HepG2 (cell line): Measurements from ENCODE around the gene SYT13. TPM values are rescaled to one million over a fixed set of nuclear protein-coding genes. Genes with fewer than 3 reads are reported as not detected.

ENCODE experiments used
- ATAC-seq: fragments of 200-7000 bp; cut with Tn5 transposase; 3 replicates; pipeline ENCODE4 v1.9.1; 2020; ENCODE audit warnings: mild to moderate bottlenecking, moderate library complexity
- BruUV-seq: library from RNA; stranded (reverse); fragments of 400-500 nt; replicated peaks from 2 replicates; lab custom pipeline; 2021; lab: Mats Ljungman, UMichigan
- CTCF ChIA-PET: fragments of 300-600 bp; formaldehyde crosslinking; extraction: SDS; loops from one replicate; lab custom pipeline; 2021; ENCODE audit warnings: low total read pairs, inconsistent platforms, low intra/inter-chr PET ratio; lab: Yijun Ruan, JAX
- POLR2A ChIA-PET: fragments of 350-600 bp; sonication (Branson Sonifier 250); formaldehyde crosslinking; loops from one replicate; lab custom pipeline; 2020; ENCODE audit warnings: antibody characterized with exemption, inconsistent platforms; lab: Yijun Ruan, JAX
- DNase-seq: peaks from one replicate; pipeline ENCODE4 v3.0.0-alpha.2; 2015; ENCODE audit warnings: low spot score
- FAIRE-seq: peaks from 3 replicates; lab custom pipeline; 2011; peaks lifted over from hg19 to GRCh38; lab: Jason Lieb, UNC
- H2AFZ ChIP-seq: one replicate; pipeline ENCODE4 v1.6.1; 2011; ENCODE audit warnings: low read length, inconsistent platforms
- H3K27ac ChIP-seq: fragments of 300-600 bp; 3 replicates; pipeline ENCODE4 v1.8.0; 2011; ENCODE audit warnings: mixed run types, mild to moderate bottlenecking, mixed read lengths, low read length, inconsistent platforms; ENCODE audit not compliant: insufficient read depth; ENCODE audit errors: extremely low read length
- H3K27me3 ChIP-seq, 2 experiments: fragments of 200-600 bp in 1 of 2; 2 replicates in 1 of 2; 3 replicates in 1 of 2; pipeline versions ENCODE4 v1.6.0 to v1.8.0; 2011; ENCODE audit warnings: low read length in 2 of 2, mild to moderate bottlenecking in 2 of 2, moderate library complexity in 2 of 2, inconsistent platforms in 1 of 2; ENCODE audit not compliant: insufficient read depth in 2 of 2, control insufficient read depth in 1 of 2
- H3K36me3 ChIP-seq, 2 experiments: fragments of 200-600 bp in 1 of 2; replicated peaks in 1 of 2; 2 replicates in 1 of 2; 3 replicates in 1 of 2; pipeline versions ENCODE4 v1.5.1 to v1.8.0; 2011; ENCODE audit warnings: low read length in 2 of 2, inconsistent platforms in 1 of 2; ENCODE audit not compliant: insufficient read depth in 2 of 2, control insufficient read depth in 1 of 2
- H3K4me1 ChIP-seq: 2 replicates; pipeline ENCODE4 v1.5.1; 2012; ENCODE audit warnings: low read length, inconsistent platforms; ENCODE audit not compliant: insufficient read depth
- H3K4me2 ChIP-seq: 2 replicates; pipeline ENCODE4 v1.6.0; 2011; ENCODE audit warnings: low read depth, low read length, inconsistent platforms
- H3K4me3 ChIP-seq, 3 experiments: fragments of 200-600 bp in 1 of 3; sonication (generic), shearing (Covaris generic) in 1 of 3; replicated peaks in 1 of 3; 2 replicates each; pipeline ENCODE4 v1.5.1; 2011 to 2016; ENCODE audit warnings: low read length in 3 of 3, inconsistent platforms in 2 of 3, low read depth in 2 of 3, mild to moderate bottlenecking in 2 of 3, control low read depth in 1 of 3, mixed read lengths in 1 of 3; ENCODE audit not compliant: insufficient read depth in 1 of 3
- H3K79me2 ChIP-seq: one replicate; pipeline ENCODE4 v1.6.1; 2011; ENCODE audit warnings: low read length, inconsistent platforms; ENCODE audit not compliant: insufficient read depth
- H3K9ac ChIP-seq: 2 replicates; pipeline ENCODE4 v1.6.0; 2011; ENCODE audit warnings: mild to moderate bottlenecking, low read depth, low read length, inconsistent platforms; ENCODE audit not compliant: insufficient read depth
- H3K9me3 ChIP-seq: 2 replicates; pipeline ENCODE4 v1.5.1; 2012; ENCODE audit warnings: mild to moderate bottlenecking, low read length
- H4K20me1 ChIP-seq: 2 replicates; pipeline ENCODE4 v1.6.0; 2011; ENCODE audit warnings: inconsistent platforms, mild to moderate bottlenecking, low read length, moderate library complexity; ENCODE audit not compliant: insufficient read depth
- CENPX ChIP-seq: sonication (generic); formaldehyde crosslinking; IDR thresholded peaks from 2 replicates; pipeline ENCODE4 v1.9.0; 2021; ENCODE audit warnings: mild to moderate bottlenecking, missing genetic modification reagents, moderate library complexity
- FOXJ3 ChIP-seq: sonication (generic); formaldehyde crosslinking; IDR thresholded peaks from 2 replicates; pipeline ENCODE4 v1.4.0; 2020; ENCODE audit warnings: missing genetic modification reagents, mild to moderate bottlenecking, borderline replicate concordance
- MATR3 ChIP-seq: sonication (generic); formaldehyde crosslinking; IDR thresholded peaks from 2 replicates; pipeline ENCODE4 v1.4.0; 2020; ENCODE audit warnings: missing genetic modification reagents
- MLX ChIP-seq: IDR thresholded peaks from 2 replicates; pipeline ENCODE4 v1.6.1; 2016
- PAWR ChIP-seq: sonication (generic); formaldehyde crosslinking; IDR thresholded peaks from 2 replicates; pipeline ENCODE4 v1.4.0; 2020; ENCODE audit warnings: missing genetic modification reagents, mild to moderate bottlenecking, borderline replicate concordance
- RFX3 ChIP-seq: IDR thresholded peaks from 2 replicates; pipeline ENCODE4 v1.6.1; 2016; ENCODE audit warnings: missing biosample characterization, missing genetic modification reagents
- SIN3B ChIP-seq: fragments of 150-350 bp; IDR thresholded peaks from 2 replicates; pipeline ENCODE4 v1.6.1; 2014; ENCODE audit warnings: low read length
- SP2 ChIP-seq: sonication (generic); formaldehyde crosslinking; IDR thresholded peaks from 2 replicates; pipeline ENCODE4 v1.5.1; 2020; ENCODE audit warnings: mild to moderate bottlenecking, missing genetic modification reagents
- ZBTB25 ChIP-seq: IDR thresholded peaks from 2 replicates; pipeline ENCODE4 v1.6.1; 2018; ENCODE audit warnings: missing genetic modification reagents
- ZNF17 ChIP-seq: sonication (generic); formaldehyde crosslinking; IDR thresholded peaks from 2 replicates; pipeline ENCODE4 v1.5.0; 2020; ENCODE audit warnings: mild to moderate bottlenecking, missing genetic modification reagents
- ZNF253 ChIP-seq: sonication (generic); formaldehyde crosslinking; IDR thresholded peaks from 2 replicates; pipeline ENCODE4 v1.8.0; 2022; ENCODE audit warnings: mild to moderate bottlenecking, missing genetic modification reagents, borderline replicate concordance
- ZNF414 ChIP-seq: sonication (generic); formaldehyde crosslinking; IDR thresholded peaks from 2 replicates; pipeline ENCODE4 v1.5.0; 2020; ENCODE audit warnings: missing genetic modification reagents
- ZNF552 ChIP-seq: sonication (generic); formaldehyde crosslinking; IDR thresholded peaks from 2 replicates; pipeline ENCODE4 v1.9.0; 2022; ENCODE audit warnings: missing genetic modification reagents, mild to moderate bottlenecking, borderline replicate concordance
- ZNF557 ChIP-seq: sonication (generic); formaldehyde crosslinking; IDR thresholded peaks from 2 replicates; pipeline ENCODE4 v1.4.0; 2020; ENCODE audit warnings: missing genetic modification reagents
- ZNF577 ChIP-seq: sonication (generic); formaldehyde crosslinking; IDR thresholded peaks from 2 replicates; pipeline ENCODE4 v1.4.0; 2020; ENCODE audit warnings: mild to moderate bottlenecking, low read depth, missing genetic modification reagents, borderline replicate concordance
- ZNF615 ChIP-seq: sonication (generic); formaldehyde crosslinking; IDR thresholded peaks from 2 replicates; pipeline ENCODE4 v1.5.0; 2020; ENCODE audit warnings: mild to moderate bottlenecking, missing genetic modification reagents, borderline replicate concordance
- ZNF780A ChIP-seq: sonication (generic); formaldehyde crosslinking; IDR thresholded peaks from 2 replicates; pipeline ENCODE4 v1.8.0; 2022; ENCODE audit warnings: mild to moderate bottlenecking, missing genetic modification reagents, moderate library complexity
- ZUFSP ChIP-seq: sonication (generic); formaldehyde crosslinking; IDR thresholded peaks from 2 replicates; pipeline ENCODE4 v1.9.0; 2021; ENCODE audit warnings: missing genetic modification reagents, mild to moderate bottlenecking, borderline replicate concordance
- whole genome bisulfite sequencing: methylation state at CpG from one replicate; pipeline ENCODE4 v1.1.6; 2017; ENCODE audit warnings: low lambda C conversion rate; 5-methylcytosine and 5-hydroxymethylcytosine counted together
- in situ Hi-C: cut with HindIII; loops from 2 replicates; pipeline ENCODE4 v1.10.0; 2017; ENCODE audit warnings: low pct_unique_long_range_greater_than_20kb; ENCODE audit not compliant: extremely low pct_ligation_motif_present
- intact Hi-C: fragments of 100-400 bp; cut with micrococcal nuclease; formaldehyde crosslinking; loops from one replicate; pipeline ENCODE4 v1.10.0; 2022; ENCODE audit not compliant: unreplicated experiment
- polyA plus RNA-seq, 8 experiments: library from polyadenylated mRNA; depleted of rRNA in 3 of 8; stranded (reverse) in 7 of 8; unstranded in 1 of 8; fragments of >200 nt; fragmentation: Illumina TruSeq in 4 of 8; extraction: Trizol in 4 of 8; gene quantifications; 2 replicates each; pipeline versions ENCODE4 v1.2.1 to v1.2.3, GENCODE V29; 2011 to 2016; ENCODE audit warnings: low read depth in 4 of 8, missing spikeins in 1 of 8, mixed read lengths in 1 of 8; ENCODE audit not compliant: insufficient read depth in 1 of 8
- total RNA-seq, 5 experiments: library from RNA; depleted of rRNA; stranded (reverse); fragments of >200 nt; fragmentation: Illumina TruSeq; extraction: Trizol; gene quantifications; 2 replicates each; pipeline ENCODE4 v1.2.3, GENCODE V29; 2016; ENCODE audit warnings: low read depth in 1 of 5

SYT13 gene
- total and polyA plus RNA-seq, 2 of the 13 experiments (the other 11 are each of a cell fraction or from before 2014, with no cell fraction given): 0.02 to 0.13 TPM

GRCh38 chr11:45313171-45313865 is 27.2 kb upstream of the SYT13 start:
- no TSS peak for BruUV-seq
- CTCF ChIA-PET: no interaction called here
- no peak for FAIRE-seq

More at GRCh38 chr11:45313171-45313865, 27.2 kb upstream of the SYT13 start:
- Histone ChIP-seq H3K9ac (no peak overlapping the region), H2AFZ (no peak overlapping the region), H3K4me1 (no peaks in the 10 kb centered on the region), H3K79me2 (no peaks in the 10 kb centered on the region), H3K9me3 (no peaks in the 10 kb centered on the region), H4K20me1 (no peaks in the 10 kb centered on the region), H3K27me3 (peaks cover 0 to 1% of the 10 kb centered on the region in 2 experiments; a peak in 1 of 5 replicates), H3K4me3 (no peak overlapping the region), H3K27ac (no peak overlapping the region)
- in situ Hi-C loops: no loop called here
- intact Hi-C loops: no loop called here
- 6% methylated on average over 1 of the region's 1 CpG for WGBS
- DNase-seq: no peak
- TF ChIP-seq MATR3 (CRISPR knock-in tag) (no peak), ZNF577 (CRISPR knock-in tag) (no peak), ZNF414 (CRISPR knock-in tag) (no peak), ZNF615 (no peak), RFX3 (CRISPR knock-in tag) (no peak), ZNF253 (CRISPR knock-in tag) (no peak), ZNF17 (CRISPR knock-in tag) (no peak), SIN3B (no peak), MLX (no peak), ZNF557 (no peak), SP2 (CRISPR knock-in tag) (no peak), PAWR (CRISPR knock-in tag) (no peak), FOXJ3 (CRISPR knock-in tag) (no peak), ZBTB25 (CRISPR knock-in tag) (no peak), ZNF552 (no peak), ZUFSP (CRISPR knock-in tag) (no peak), ZNF780A (CRISPR knock-in tag) (no peak), CENPX (CRISPR knock-in tag) (no peak)
- TF ChIP-seq, all 625 proteins: peak for 0
- ATAC-seq: no peak
- Histone ChIP-seq H3K4me2 (no peak overlapping the region), H3K36me3 (no peaks in the 10 kb centered on the region)
- POLR2A ChIA-PET: no interaction called here
